Thoracic aorta (tissue), 2 donors: ENCODE data around the gene IDNK. TPM values are rescaled to one million over a fixed set of nuclear protein-coding genes. Genes with fewer than 3 reads are reported as not detected.

Experiments used
- ATAC-seq: fragments of 150-250 bp; one replicate; pipeline ENCODE4 v1.8.0; 2017; ENCODE audit warnings: low read depth; ENCODE audit not compliant: insufficient number of reproducible peaks, low FRiP score
- DNase-seq: peaks from one replicate; pipeline ENCODE4 v3.0.0-alpha.2; 2020; ENCODE audit warnings: low spot score
- H3K27ac ChIP-seq, 2 donors: fragments of 200-600 bp; sonication (generic); 1 replicate in 1 of 2; 2 replicates in 1 of 2; pipeline ENCODE4 v1.5.1; 2016; ENCODE audit warnings: mild to moderate bottlenecking in 2 of 2, moderate library complexity in 2 of 2
- H3K27me3 ChIP-seq: fragments of 200-600 bp; sonication (generic); replicated peaks from 2 replicates; pipeline ENCODE4 v1.6.0; 2016; ENCODE audit warnings: mild to moderate bottlenecking; ENCODE audit not compliant: insufficient read depth
- H3K36me3 ChIP-seq: fragments of 200-600 bp; sonication (generic); one replicate; pipeline ENCODE4 v1.5.1; 2016
- H3K4me1 ChIP-seq, 2 donors: fragments of 200-600 bp; sonication (generic); 1 replicate in 1 of 2; 2 replicates in 1 of 2; pipeline versions ENCODE4 v1.5.1 to v1.6.0; 2016; ENCODE audit warnings: low read depth in 2 of 2, mild to moderate bottlenecking in 1 of 2; ENCODE audit not compliant: control insufficient read depth in 1 of 2
- H3K4me3 ChIP-seq: fragments of 200-600 bp; sonication (generic); 2 replicates; pipeline ENCODE4 v1.5.1; 2016; ENCODE audit warnings: mild to moderate bottlenecking
- H3K9me3 ChIP-seq: fragments of 200-600 bp; sonication (generic); 2 replicates; pipeline ENCODE4 v1.5.1; 2016
- total RNA-seq, 2 donors: library from RNA; depleted of rRNA; stranded (reverse); fragments of >200 nt; gene quantifications; one replicate each; pipeline versions ENCODE4 v1.1.0 to v1.2.3, GENCODE V29; 2016
- TF ChIP-seq, protein P1 (sequence below): fragments of 200-600 bp; sonication (generic); IDR thresholded peaks from one replicate; pipeline ENCODE4 v1.5.1; 2019; ENCODE audit warnings: antibody characterized with exemption

The IDNK gene
- total RNA-seq, 2 donors from 2014 or later, result 1.4 to 2.1 TPM

GRCh38 chr9:83628540-83628939 is 5.6 kb downstream of the IDNK start:
- no peak overlapping the region for H3K27ac ChIP-seq
- no peaks in the 10 kb centered on the region for H3K9me3 ChIP-seq
- TF ChIP-seq, protein P1, sequence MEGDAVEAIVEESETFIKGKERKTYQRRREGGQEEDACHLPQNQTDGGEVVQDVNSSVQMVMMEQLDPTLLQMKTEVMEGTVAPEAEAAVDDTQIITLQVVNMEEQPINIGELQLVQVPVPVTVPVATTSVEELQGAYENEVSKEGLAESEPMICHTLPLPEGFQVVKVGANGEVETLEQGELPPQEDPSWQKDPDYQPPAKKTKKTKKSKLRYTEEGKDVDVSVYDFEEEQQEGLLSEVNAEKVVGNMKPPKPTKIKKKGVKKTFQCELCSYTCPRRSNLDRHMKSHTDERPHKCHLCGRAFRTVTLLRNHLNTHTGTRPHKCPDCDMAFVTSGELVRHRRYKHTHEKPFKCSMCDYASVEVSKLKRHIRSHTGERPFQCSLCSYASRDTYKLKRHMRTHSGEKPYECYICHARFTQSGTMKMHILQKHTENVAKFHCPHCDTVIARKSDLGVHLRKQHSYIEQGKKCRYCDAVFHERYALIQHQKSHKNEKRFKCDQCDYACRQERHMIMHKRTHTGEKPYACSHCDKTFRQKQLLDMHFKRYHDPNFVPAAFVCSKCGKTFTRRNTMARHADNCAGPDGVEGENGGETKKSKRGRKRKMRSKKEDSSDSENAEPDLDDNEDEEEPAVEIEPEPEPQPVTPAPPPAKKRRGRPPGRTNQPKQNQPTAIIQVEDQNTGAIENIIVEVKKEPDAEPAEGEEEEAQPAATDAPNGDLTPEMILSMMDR, result no peak
- H3K36me3 ChIP-seq, result peaks cover 4% of the 10 kb centered on the region
- H3K4me3 ChIP-seq, result no peak overlapping the region
- H3K4me1 ChIP-seq, result peaks cover 0 to 9% of the 10 kb centered on the region in 2 donors
- ATAC-seq, result no peak
- DNase-seq, result no peak
- no peaks in the 10 kb centered on the region for H3K27me3 ChIP-seq

DNA sequence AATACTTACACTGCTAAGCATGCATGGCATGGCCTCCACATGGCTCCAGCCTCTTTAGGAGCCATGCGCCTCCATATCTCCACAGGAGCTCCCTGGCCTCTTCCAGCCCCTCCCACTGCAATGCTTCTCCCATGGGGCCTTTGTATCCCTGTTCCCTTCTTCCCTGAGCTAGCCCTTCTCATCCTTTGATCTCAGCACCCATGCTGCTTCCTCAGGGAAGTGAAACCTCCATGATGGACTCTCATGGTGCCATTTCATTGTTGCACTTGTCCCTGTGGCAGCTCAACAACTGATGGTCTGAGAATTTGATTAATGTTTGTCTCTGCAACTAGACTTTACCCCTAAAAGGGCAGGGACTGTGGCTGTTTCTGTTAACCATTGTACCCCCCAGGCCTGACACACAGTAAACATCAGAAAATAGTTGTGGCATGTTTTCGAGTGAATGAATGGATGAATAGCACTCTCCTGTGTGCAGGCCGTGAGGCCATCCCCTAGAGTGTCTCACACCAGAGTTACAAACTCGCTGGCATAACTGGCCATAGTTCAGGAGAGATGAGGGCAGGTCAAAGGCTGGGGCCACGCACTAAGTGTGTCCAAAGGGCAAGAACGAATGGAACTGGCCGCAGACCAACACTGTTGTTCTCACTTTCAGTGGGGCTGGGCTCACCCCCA is 6.6 kb downstream of the IDNK start:
- ATAC-seq (no peak), DNase-seq (no peak)
- Histone ChIP-seq H3K27ac (no peak overlapping the region), H3K4me1 (no peaks in the 10 kb centered on the region), H3K27me3 (no peaks in the 10 kb centered on the region), H3K9me3 (no peaks in the 10 kb centered on the region), H3K36me3 (peaks cover 4% of the 10 kb centered on the region), H3K4me3 (no peak overlapping the region)
- TF ChIP-seq, protein P1, result no peak

- H3K36me3 ChIP-seq, result peaks cover 4% of the 10 kb centered on the region
- ATAC-seq, result no peak
- H3K9me3 ChIP-seq, result no peaks in the 10 kb centered on the region
- no peaks in the 10 kb centered on the region for H3K4me1 ChIP-seq
- TF ChIP-seq, protein P1, result no peak
- DNase-seq, result no peak
- no peak overlapping the region for H3K27ac ChIP-seq
- no peaks in the 10 kb centered on the region for H3K27me3 ChIP-seq
- H3K4me3 ChIP-seq, result no peak overlapping the region
Measured at GRCh38 chr9:83630938-83631457, 8.1 kb downstream of the IDNK start.

- Histone ChIP-seq H3K36me3 (no peaks in the 10 kb centered on the region), H3K4me1 (no peaks in the 10 kb centered on the region), H3K27ac (no peak overlapping the region), H3K27me3 (no peaks in the 10 kb centered on the region), H3K4me3 (no peak overlapping the region), H3K9me3 (no peaks in the 10 kb centered on the region)
- ATAC-seq (no peak), DNase-seq (no peak)
- TF ChIP-seq, protein P1, result no peak
Measured at GRCh38 chr9:83633255-83633654, 10.3 kb downstream of the IDNK start.

GRCh38 chr9:83633676-83634075 is 10.7 kb downstream of the IDNK start:
- no peaks in the 10 kb centered on the region for H3K4me1 ChIP-seq
- ATAC-seq, result no peak
- no peak overlapping the region for H3K27ac ChIP-seq
- TF ChIP-seq, protein P1, result no peak
- no peak overlapping the region for H3K4me3 ChIP-seq
- H3K9me3 ChIP-seq, result no peaks in the 10 kb centered on the region
- DNase-seq, result no peak
- H3K36me3 ChIP-seq, result no peaks in the 10 kb centered on the region
- H3K27me3 ChIP-seq, result no peaks in the 10 kb centered on the region
